H1 (cell line): ENCODE results near the gene MAP3K14. TPM values are rescaled to one million over a fixed set of nuclear protein-coding genes. Genes with fewer than 3 reads are reported as not detected.

ENCODE experiments used
- CHD7 ChIP-seq: fragments of 300-600 bp; sonication (generic); IDR thresholded peaks from 2 replicates; pipeline ENCODE4 v1.7.1; 2012; ENCODE audit warnings: low read length, moderate library complexity, mild to moderate bottlenecking, inconsistent platforms; ENCODE audit not compliant: insufficient replicate concordance
- SUZ12 ChIP-seq: fragments of 200-600 bp; sonication (generic); IDR thresholded peaks from 2 replicates; pipeline ENCODE4 v1.6.1; 2012; ENCODE audit warnings: mild to moderate bottlenecking, inconsistent platforms, low read length, moderate library complexity, mixed read lengths
- polyA plus RNA-seq, 7 experiments: library from polyadenylated mRNA; depleted of rRNA in 3 of 7; stranded (reverse) in 5 of 7; unstranded in 2 of 7; fragments of >200 nt in 5 of 7; fragments of 200-250 nt in 2 of 7; gene quantifications; 1 replicate in 5 of 7; 2 replicates in 1 of 7; 4 replicates in 1 of 7; pipeline versions ENCODE4 v1.2.1 to v1.2.3, GENCODE V29; 2011 to 2013; ENCODE audit warnings: missing spikeins in 2 of 7, mixed read lengths in 2 of 7
- total RNA-seq: library from RNA; stranded (reverse); fragmentation: NEBNext Ultra II Directional; extraction: Animal tissue kit (Norgen Biotek cat#: 25700); gene quantifications from 2 replicates; pipeline ENCODE4 v1.2.1, GENCODE V29; 2021

Gene MAP3K14
- total and polyA plus RNA-seq, 2 of the 8 experiments (the other 6 are each of a cell fraction or from before 2014, with no cell fraction given) = 5.2 to 6.1 TPM

DNA sequence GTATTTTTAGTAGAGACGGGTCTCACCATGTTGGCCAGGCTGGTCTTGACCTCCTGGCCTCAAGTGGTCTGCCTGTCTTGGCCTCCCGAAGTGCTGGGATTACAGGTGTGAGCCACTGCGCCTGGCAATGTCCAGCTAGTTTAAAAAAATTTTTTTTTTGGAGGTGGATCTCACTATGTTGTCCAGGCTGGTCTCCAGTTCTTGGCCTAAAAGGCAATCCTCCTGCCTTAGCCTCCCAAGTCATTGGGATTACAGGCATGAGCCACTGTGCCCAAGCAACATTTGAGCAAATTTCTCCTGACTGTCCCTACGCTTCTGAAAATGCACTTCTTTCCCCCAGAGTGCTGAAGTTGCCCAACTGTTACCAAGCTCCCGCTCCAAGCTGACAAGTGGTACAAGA is 8.0 kb downstream of the MAP3K14 start (continued):
- no peak for TF ChIP-seq CHD7
- no peak for TF ChIP-seq SUZ12
